Sigmoid colon (tissue), 7 donors: ENCODE results near the gene PKN1. TPM values are rescaled to one million over a fixed set of nuclear protein-coding genes. Genes with fewer than 3 reads are reported as not detected.

ENCODE experiments used
- DNase-seq: peaks from one replicate; pipeline ENCODE4 v3.0.0-alpha.2; 2019
- H3K27ac ChIP-seq, 4 donors: fragments of 200-600 bp; sonication (generic); one replicate each; pipeline ENCODE4 v1.5.1; 2016 to 2019; ENCODE audit warnings: mild to moderate bottlenecking in 1 of 4
- H3K27me3 ChIP-seq, 3 donors: fragments of 200-600 bp; sonication (generic); one replicate each; pipeline ENCODE4 v1.5.1; 2019; ENCODE audit warnings: mild to moderate bottlenecking in 1 of 3
- H3K36me3 ChIP-seq, 4 donors: fragments of 200-600 bp; sonication (generic); one replicate each; pipeline ENCODE4 v1.5.1; 2016 to 2019
- H3K4me1 ChIP-seq, 4 donors: fragments of 200-600 bp; sonication (generic); one replicate each; pipeline ENCODE4 v1.5.1; 2017 to 2019
- H3K4me3 ChIP-seq, 4 donors: fragments of 200-600 bp; sonication (generic); one replicate each; pipeline ENCODE4 v1.5.1; 2017 to 2019; ENCODE audit warnings: mild to moderate bottlenecking in 2 of 4, moderate library complexity in 1 of 4
- H3K9me3 ChIP-seq, 4 donors: fragments of 200-600 bp in 3 of 4; sonication (generic) in 3 of 4; one replicate each; pipeline versions ENCODE4 v1.5.1 to v1.6.1; 2013 to 2019
- EP300 ChIP-seq, 4 donors: sonication (generic); formaldehyde crosslinking; IDR thresholded peaks; one replicate each; pipeline ENCODE4 v1.6.1; 2017; ENCODE audit warnings: antibody characterized with exemption in 4 of 4
- POLR2A ChIP-seq, 2 donors: fragments of 450-650 bp; IDR thresholded peaks; one replicate each; pipeline ENCODE4 v1.6.1; 2016; ENCODE audit warnings: antibody characterized with exemption in 2 of 2, mild to moderate bottlenecking in 2 of 2, moderate library complexity in 2 of 2
- POLR2AphosphoS5 ChIP-seq, 4 donors: sonication (generic); formaldehyde crosslinking; IDR thresholded peaks; one replicate each; pipeline ENCODE4 v1.6.1; 2017; ENCODE audit warnings: antibody characterized with exemption in 4 of 4
- WGBS, 2 donors: extraction: QIAGEN DNeasy Blood & Tissue Kit; methylation state at CpG; one replicate each; pipeline ENCODE4 v1.1.7; 2013; 5-methylcytosine and 5-hydroxymethylcytosine counted together
- intact Hi-C: fragments of 100-400 bp; cut with DNase I; formaldehyde crosslinking; loops from one replicate; pipeline ENCODE4 v1.15.1; 2023
- polyA plus RNA-seq, 3 donors: library from polyadenylated mRNA; stranded (reverse); fragments of 200-250 nt; gene quantifications; one replicate each; pipeline ENCODE4 v1.2.3, GENCODE V29; 2013
- total RNA-seq, 4 donors: library from RNA; depleted of rRNA; stranded (reverse); fragments of >200 nt; gene quantifications; one replicate each; pipeline ENCODE4 v1.1.0, GENCODE V29; 2016
- TF ChIP-seq, protein P1 (sequence below), 4 experiments: fragments of 450-650 bp in 3 of 4; fragments of 200-600 bp in 1 of 4; IDR thresholded peaks; one replicate each; pipeline ENCODE4 v1.5.1; 2016 to 2019; ENCODE audit warnings: antibody characterized with exemption in 4 of 4, mild to moderate bottlenecking in 3 of 4, moderate library complexity in 2 of 4
- donor health status: healthy with polysubstance abuse.
- donor health status: Bipolar disorder and iron deficiency.
- donor health status: healthy.

PKN1 gene
- total and polyA plus RNA-seq, 7 donors: 20.8 to 126 (median 79.2) TPM

- TF ChIP-seq POLR2A (IDR thresholded peaks at IDR 0.05): no peak
- no peak for TF ChIP-seq POLR2AphosphoS5 (IDR thresholded peaks at IDR 0.05)
- no peak for TF ChIP-seq EP300 (IDR thresholded peaks at IDR 0.05)
- TF ChIP-seq, protein P1, sequence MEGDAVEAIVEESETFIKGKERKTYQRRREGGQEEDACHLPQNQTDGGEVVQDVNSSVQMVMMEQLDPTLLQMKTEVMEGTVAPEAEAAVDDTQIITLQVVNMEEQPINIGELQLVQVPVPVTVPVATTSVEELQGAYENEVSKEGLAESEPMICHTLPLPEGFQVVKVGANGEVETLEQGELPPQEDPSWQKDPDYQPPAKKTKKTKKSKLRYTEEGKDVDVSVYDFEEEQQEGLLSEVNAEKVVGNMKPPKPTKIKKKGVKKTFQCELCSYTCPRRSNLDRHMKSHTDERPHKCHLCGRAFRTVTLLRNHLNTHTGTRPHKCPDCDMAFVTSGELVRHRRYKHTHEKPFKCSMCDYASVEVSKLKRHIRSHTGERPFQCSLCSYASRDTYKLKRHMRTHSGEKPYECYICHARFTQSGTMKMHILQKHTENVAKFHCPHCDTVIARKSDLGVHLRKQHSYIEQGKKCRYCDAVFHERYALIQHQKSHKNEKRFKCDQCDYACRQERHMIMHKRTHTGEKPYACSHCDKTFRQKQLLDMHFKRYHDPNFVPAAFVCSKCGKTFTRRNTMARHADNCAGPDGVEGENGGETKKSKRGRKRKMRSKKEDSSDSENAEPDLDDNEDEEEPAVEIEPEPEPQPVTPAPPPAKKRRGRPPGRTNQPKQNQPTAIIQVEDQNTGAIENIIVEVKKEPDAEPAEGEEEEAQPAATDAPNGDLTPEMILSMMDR (IDR thresholded peaks at IDR 0.05): no peak
- Histone ChIP-seq H3K27ac (no peak overlapping the region), H3K27me3 (peaks cover 6 to 9% (median 7%) of the 10 kb centered on the region in 3 donors), H3K9me3 (no peaks in the 10 kb centered on the region), H3K4me1 (peaks cover 0 to 11% (median 11%) of the 10 kb centered on the region in 4 donors), H3K4me3 (no peak overlapping the region), H3K36me3 (peaks cover 44 to 89% (median 68%) of the 10 kb centered on the region in 4 donors)
- intact Hi-C loops: no loop called here
- no peak for DNase-seq
- 73 to 84% methylated on average over 9 of the region's 9 CpGs for WGBS, 2 donors
Observed at GRCh38 chr19:14467816-14468215, 34.7 kb downstream of the PKN1 start.

- intact Hi-C loops: no loop called here
- Histone ChIP-seq H3K4me1 (peaks cover 0 to 33% (median 30%) of the 10 kb centered on the region in 4 donors), H3K27ac (no peak overlapping the region), H3K9me3 (no peaks in the 10 kb centered on the region), H3K27me3 (peaks cover 16 to 30% (median 30%) of the 10 kb centered on the region in 3 donors), H3K36me3 (peaks cover 26 to 64% (median 48%) of the 10 kb centered on the region in 4 donors), H3K4me3 (no peak overlapping the region)
- TF ChIP-seq, protein P1 (IDR thresholded peaks at IDR 0.05): no peak
- TF ChIP-seq EP300 (IDR thresholded peaks at IDR 0.05) (no peak), POLR2AphosphoS5 (IDR thresholded peaks at IDR 0.05) (no peak), POLR2A (IDR thresholded peaks at IDR 0.05) (no peak)
- DNase-seq: no peak
- 91 to 92% methylated on average over 32 of the region's 32 CpGs for whole genome bisulfite sequencing, 2 donors
Observed at GRCh38 chr19:14470031-14470876, 37.1 kb downstream of the PKN1 start.

- DNase-seq: no peak
- WGBS, 2 donors: 70 to 81% methylated on average over 46 of the region's 46 CpGs
- peak overlapping the region in 2 of 4 donors; percentile 7 to 32 for H3K4me3 ChIP-seq
- TF ChIP-seq EP300 (IDR thresholded peaks at IDR 0.05) (no peak), POLR2AphosphoS5 (IDR thresholded peaks at IDR 0.05) (no peak), POLR2A (IDR thresholded peaks at IDR 0.05) (no peak)
- TF ChIP-seq, protein P1 (IDR thresholded peaks at IDR 0.05): no peak
- peaks cover 18 to 51% (median 37%) of the 10 kb centered on the region in 4 donors for H3K36me3 ChIP-seq
- peaks cover 18 to 37% (median 33%) of the 10 kb centered on the region in 3 donors for H3K27me3 ChIP-seq
- no peak overlapping the region for H3K27ac ChIP-seq
- H3K9me3 ChIP-seq: no peaks in the 10 kb centered on the region
- intact Hi-C loops: loop anchor here (2.0 kb wide), 1 partner anchor 39 kb away; the partner anchor contains the start of gene PKN1
- H3K4me1 ChIP-seq: peaks cover 0 to 41% (median 35%) of the 10 kb centered on the region in 4 donors
Observed at GRCh38 chr19:14471436-14472187, 38.5 kb downstream of the PKN1 start.

- Histone ChIP-seq H3K4me3 (peak overlapping the region in 2 of 4 donors; percentile 7 to 32), H3K4me1 (peaks cover 0 to 49% (median 41%) of the 10 kb centered on the region in 4 donors), H3K36me3 (peaks cover 18 to 47% (median 32%) of the 10 kb centered on the region in 4 donors), H3K9me3 (no peaks in the 10 kb centered on the region), H3K27me3 (peaks cover 18 to 39% (median 33%) of the 10 kb centered on the region in 3 donors), H3K27ac (no peak overlapping the region)
- TF ChIP-seq, protein P1 (IDR thresholded peaks at IDR 0.05): peak; percentile 83 to 99 (median 94)
- peak in 3 of 4 donors; percentile 23 to 46 (median 27) for TF ChIP-seq POLR2AphosphoS5 (IDR thresholded peaks at IDR 0.05)
- TF ChIP-seq EP300 (IDR thresholded peaks at IDR 0.05): no peak
- intact Hi-C loops: loop anchor here (2.0 kb wide), 1 partner anchor 40 kb away; the partner anchor contains the start of gene PKN1
- 3 to 5% methylated on average over 66 of the region's 66 CpGs for WGBS, 2 donors
- DNase-seq: no peak
Observed at GRCh38 chr19:14472202-14472938, 39.3 kb downstream of the PKN1 start.
